ENCODE measurements around the gene NEU1. TPM values are rescaled to one million over a fixed set of nuclear protein-coding genes. Genes with fewer than 3 reads are reported as not detected.

Gene NEU1
- total RNA-seq, 1 experiment from 2014 or later: 15.1 TPM

DNA sequence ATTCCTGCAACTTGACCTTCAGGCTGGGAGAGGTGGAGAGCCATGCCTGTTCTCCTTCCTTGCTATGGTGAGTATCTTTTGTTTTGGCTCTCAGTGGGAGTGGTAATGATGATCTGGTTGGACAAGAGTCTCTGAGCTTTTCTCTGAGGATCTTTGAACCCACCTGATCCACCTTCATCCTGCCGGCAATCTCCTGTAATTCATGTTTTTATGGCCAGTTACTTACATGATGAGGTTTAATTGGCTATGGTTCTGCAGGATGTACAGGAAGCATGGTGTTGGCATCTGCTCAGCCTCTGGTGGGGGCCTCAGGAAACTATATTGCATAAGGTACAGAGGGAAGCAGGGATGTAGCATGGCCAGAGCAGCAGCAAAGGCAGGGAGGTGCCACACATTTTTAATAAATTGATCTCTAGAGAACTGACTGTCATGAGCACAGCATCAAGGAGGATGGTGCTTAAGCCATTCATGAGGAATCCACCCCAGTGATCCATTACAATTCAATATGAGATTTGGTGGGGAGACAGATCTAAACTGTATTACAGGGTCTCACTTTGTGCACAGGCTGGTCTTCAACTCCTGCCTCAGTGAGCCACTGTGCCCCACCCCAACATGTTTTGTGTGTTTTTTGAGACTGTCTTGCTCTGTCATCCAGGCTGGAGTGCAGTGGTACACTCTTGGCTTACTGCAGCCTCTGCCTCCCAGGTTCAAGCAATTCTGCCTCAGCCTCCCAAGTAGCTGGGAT, 25.1 kb downstream of the NEU1 start:
- H3K4me3 ChIP-seq (replicated peaks in 1 of 2; ENCODE audit: low read depth in 1 of 2, low read length in 2 of 2): peak overlapping the region; percentile 98 to 99
- DNase-seq (ENCODE audit: low read depth, low spot score): no peak
- peak overlapping the region; percentile 94 for H3K4me2 ChIP-seq (ENCODE audit: low read length)
- H3K9ac ChIP-seq (ENCODE audit: low read length): peak overlapping the region; percentile 100
- peaks cover 50% of the 10 kb centered on the region for H3K79me2 ChIP-seq (ENCODE audit: insufficient read depth, low read length)
- H3K36me3 ChIP-seq (ENCODE audit: control insufficient read depth in 1 of 2, insufficient read depth in 2 of 2, low read length in 2 of 2): peaks cover 24 to 50% of the 10 kb centered on the region in 2 experiments; a peak in 3 of 4 replicates
- TF ChIP-seq EGR1 (IDR thresholded peaks at IDR 0.05; ENCODE audit: low read depth) (no peak), EZH2 (IDR thresholded peaks at IDR 0.05) (no peak), FOSL1 (IDR thresholded peaks at IDR 0.05; ENCODE audit: low read depth) (no peak), JUND (IDR thresholded peaks at IDR 0.05) (no peak), CBX3 (IDR thresholded peaks at IDR 0.05; ENCODE audit: low read depth) (no peak), SIN3A (IDR thresholded peaks at IDR 0.05; ENCODE audit: low read depth) (no peak)
- TF ChIP-seq, protein P1, sequence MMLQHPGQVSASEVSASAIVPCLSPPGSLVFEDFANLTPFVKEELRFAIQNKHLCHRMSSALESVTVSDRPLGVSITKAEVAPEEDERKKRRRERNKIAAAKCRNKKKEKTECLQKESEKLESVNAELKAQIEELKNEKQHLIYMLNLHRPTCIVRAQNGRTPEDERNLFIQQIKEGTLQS (IDR thresholded peaks at IDR 0.05): no peak
- TF ChIP-seq, protein P2, sequence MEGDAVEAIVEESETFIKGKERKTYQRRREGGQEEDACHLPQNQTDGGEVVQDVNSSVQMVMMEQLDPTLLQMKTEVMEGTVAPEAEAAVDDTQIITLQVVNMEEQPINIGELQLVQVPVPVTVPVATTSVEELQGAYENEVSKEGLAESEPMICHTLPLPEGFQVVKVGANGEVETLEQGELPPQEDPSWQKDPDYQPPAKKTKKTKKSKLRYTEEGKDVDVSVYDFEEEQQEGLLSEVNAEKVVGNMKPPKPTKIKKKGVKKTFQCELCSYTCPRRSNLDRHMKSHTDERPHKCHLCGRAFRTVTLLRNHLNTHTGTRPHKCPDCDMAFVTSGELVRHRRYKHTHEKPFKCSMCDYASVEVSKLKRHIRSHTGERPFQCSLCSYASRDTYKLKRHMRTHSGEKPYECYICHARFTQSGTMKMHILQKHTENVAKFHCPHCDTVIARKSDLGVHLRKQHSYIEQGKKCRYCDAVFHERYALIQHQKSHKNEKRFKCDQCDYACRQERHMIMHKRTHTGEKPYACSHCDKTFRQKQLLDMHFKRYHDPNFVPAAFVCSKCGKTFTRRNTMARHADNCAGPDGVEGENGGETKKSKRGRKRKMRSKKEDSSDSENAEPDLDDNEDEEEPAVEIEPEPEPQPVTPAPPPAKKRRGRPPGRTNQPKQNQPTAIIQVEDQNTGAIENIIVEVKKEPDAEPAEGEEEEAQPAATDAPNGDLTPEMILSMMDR (IDR thresholded peaks at IDR 0.05 in 2 of 3, conservative IDR thresholded peaks at IDR 0.05 in 1 of 3; ENCODE audit: borderline replicate concordance in 1 of 3, insufficient read depth in 1 of 3, low read depth in 2 of 3, low read length in 2 of 3): no peak
- TF ChIP-seq, protein P3, sequence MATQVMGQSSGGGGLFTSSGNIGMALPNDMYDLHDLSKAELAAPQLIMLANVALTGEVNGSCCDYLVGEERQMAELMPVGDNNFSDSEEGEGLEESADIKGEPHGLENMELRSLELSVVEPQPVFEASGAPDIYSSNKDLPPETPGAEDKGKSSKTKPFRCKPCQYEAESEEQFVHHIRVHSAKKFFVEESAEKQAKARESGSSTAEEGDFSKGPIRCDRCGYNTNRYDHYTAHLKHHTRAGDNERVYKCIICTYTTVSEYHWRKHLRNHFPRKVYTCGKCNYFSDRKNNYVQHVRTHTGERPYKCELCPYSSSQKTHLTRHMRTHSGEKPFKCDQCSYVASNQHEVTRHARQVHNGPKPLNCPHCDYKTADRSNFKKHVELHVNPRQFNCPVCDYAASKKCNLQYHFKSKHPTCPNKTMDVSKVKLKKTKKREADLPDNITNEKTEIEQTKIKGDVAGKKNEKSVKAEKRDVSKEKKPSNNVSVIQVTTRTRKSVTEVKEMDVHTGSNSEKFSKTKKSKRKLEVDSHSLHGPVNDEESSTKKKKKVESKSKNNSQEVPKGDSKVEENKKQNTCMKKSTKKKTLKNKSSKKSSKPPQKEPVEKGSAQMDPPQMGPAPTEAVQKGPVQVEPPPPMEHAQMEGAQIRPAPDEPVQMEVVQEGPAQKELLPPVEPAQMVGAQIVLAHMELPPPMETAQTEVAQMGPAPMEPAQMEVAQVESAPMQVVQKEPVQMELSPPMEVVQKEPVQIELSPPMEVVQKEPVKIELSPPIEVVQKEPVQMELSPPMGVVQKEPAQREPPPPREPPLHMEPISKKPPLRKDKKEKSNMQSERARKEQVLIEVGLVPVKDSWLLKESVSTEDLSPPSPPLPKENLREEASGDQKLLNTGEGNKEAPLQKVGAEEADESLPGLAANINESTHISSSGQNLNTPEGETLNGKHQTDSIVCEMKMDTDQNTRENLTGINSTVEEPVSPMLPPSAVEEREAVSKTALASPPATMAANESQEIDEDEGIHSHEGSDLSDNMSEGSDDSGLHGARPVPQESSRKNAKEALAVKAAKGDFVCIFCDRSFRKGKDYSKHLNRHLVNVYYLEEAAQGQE (IDR thresholded peaks at IDR 0.05; ENCODE audit: low read depth): no peak
- ChIA-PET POLR2A (interaction anchor here (0.6 to 2.3 kb wide), 4 partner anchors 10 to 387 kb away, joined by 3 to 11 read pairs (median 4); partner anchors contain the start of gene HSPA1B), CTCF (no interaction called here), RAD21 (ENCODE audit: low non-redundant PET in 1 of 2, low total read pairs in 2 of 2, uncharacterized antibody in 2 of 2, unreplicated experiment in 2 of 2) (no interaction called here)
- peak overlapping the region; percentile 93 for H3K27ac ChIP-seq (ENCODE audit: low read depth, low read length)
- no peaks in the 10 kb centered on the region for H3K9me2 ChIP-seq (ENCODE audit: insufficient read depth)
- H3K27me3 ChIP-seq (ENCODE audit: insufficient read depth, low read length): no peaks in the 10 kb centered on the region
- peaks cover 31% of the 10 kb centered on the region for H4K20me1 ChIP-seq (ENCODE audit: insufficient read depth)
- intact Hi-C loops (cut with micrococcal nuclease): loop anchor here (10.0 kb wide), 1 partner anchor 293 kb away; the partner anchor contains the start of genes ATP6V1G2, DDX39B and NFKBIL1
- no peak for ATAC-seq
- peaks cover 14 to 39% of the 10 kb centered on the region in 2 experiments; a peak in 3 of 4 replicates for H3K4me1 ChIP-seq (ENCODE audit: control insufficient read depth in 1 of 2, insufficient read depth in 2 of 2, low read length in 2 of 2)
- no TSS peak for BruUV-seq (replicated peaks)
- no peak overlapping the region for H2AFZ ChIP-seq (ENCODE audit: low read depth, low read length, poor library complexity, severe bottlenecking)
- no peaks in the 10 kb centered on the region for H3K9me3 ChIP-seq (ENCODE audit: control insufficient read depth in 1 of 2, insufficient read depth in 1 of 2, low read depth in 1 of 2, low read length in 2 of 2)

Measured in HCT116 (cell line).